ENCODE data around the gene SCAF8.
"Not testable (repeated sequence)": the region's sequence is repeated elsewhere in the genome, so short reads cannot be mapped to it uniquely, and the experiment has no call there.

Gene SCAF8

GRCh38 chr6:154715446-154715845, 17.8 kb upstream of the SCAF8 start:
- Histone ChIP-seq H3K4me3 (ENCODE audit: low read length) (no peak overlapping the region), H3K27me3 (replicated peaks; ENCODE audit: control insufficient read depth, insufficient read depth, low read length) (peaks cover 6% of the 10 kb centered on the region), H3K4me1 (ENCODE audit: control insufficient read depth, insufficient read depth, low read length) (no peaks in the 10 kb centered on the region), H3K36me3 (ENCODE audit: control insufficient read depth, insufficient read depth, low read length, severe bottlenecking) (no peaks in the 10 kb centered on the region), H3K9me3 (ENCODE audit: control insufficient read depth, low read length) (peaks cover 10% of the 10 kb centered on the region), H3K9ac (ENCODE audit: low read length) (no peak overlapping the region)
- no peak for DNase-seq (ENCODE audit: low read depth)

GRCh38 chr6:154716350-154716749, 16.9 kb upstream of the SCAF8 start:
- not testable (repeated sequence) for H3K9ac ChIP-seq (ENCODE audit: low read length); DNase-seq (ENCODE audit: low read depth); H3K27me3 ChIP-seq (replicated peaks; ENCODE audit: control insufficient read depth, insufficient read depth, low read length); H3K4me1 ChIP-seq (ENCODE audit: control insufficient read depth, insufficient read depth, low read length); H3K36me3 ChIP-seq (ENCODE audit: control insufficient read depth, insufficient read depth, low read length, severe bottlenecking); H3K4me3 ChIP-seq (ENCODE audit: low read length)
- H3K9me3 ChIP-seq (ENCODE audit: control insufficient read depth, low read length) = peaks cover 13% of the 10 kb centered on the region

- no peak overlapping the region for H3K9ac ChIP-seq (ENCODE audit: low read length)
- H3K36me3 ChIP-seq (ENCODE audit: control insufficient read depth, insufficient read depth, low read length, severe bottlenecking) = no peaks in the 10 kb centered on the region
- peaks cover 6% of the 10 kb centered on the region for H3K27me3 ChIP-seq (replicated peaks; ENCODE audit: control insufficient read depth, insufficient read depth, low read length)
- no peak for DNase-seq (ENCODE audit: low read depth)
- peaks cover 13% of the 10 kb centered on the region for H3K9me3 ChIP-seq (ENCODE audit: control insufficient read depth, low read length)
- no peak overlapping the region for H3K4me3 ChIP-seq (ENCODE audit: low read length)
- H3K4me1 ChIP-seq (ENCODE audit: control insufficient read depth, insufficient read depth, low read length) = no peaks in the 10 kb centered on the region
These were observed 13.8 kb upstream of the SCAF8 start for GRCh38 chr6:154719433-154719832.

GRCh38 chr6:154719854-154720253, 13.4 kb upstream of the SCAF8 start:
- no peaks in the 10 kb centered on the region for H3K4me1 ChIP-seq (ENCODE audit: control insufficient read depth, insufficient read depth, low read length)
- H3K9me3 ChIP-seq (ENCODE audit: control insufficient read depth, low read length) = peaks cover 13% of the 10 kb centered on the region
- no peak overlapping the region for H3K9ac ChIP-seq (ENCODE audit: low read length)
- no peak for DNase-seq (ENCODE audit: low read depth)
- no peak overlapping the region for H3K4me3 ChIP-seq (ENCODE audit: low read length)
- H3K36me3 ChIP-seq (ENCODE audit: control insufficient read depth, insufficient read depth, low read length, severe bottlenecking) = no peaks in the 10 kb centered on the region
- H3K27me3 ChIP-seq (replicated peaks; ENCODE audit: control insufficient read depth, insufficient read depth, low read length) = peaks cover 6% of the 10 kb centered on the region

GRCh38 chr6:154721460-154721859, 11.8 kb upstream of the SCAF8 start:
- Histone ChIP-seq H3K9ac (ENCODE audit: low read length) (no peak overlapping the region), H3K27me3 (replicated peaks; ENCODE audit: control insufficient read depth, insufficient read depth, low read length) (peaks cover 6% of the 10 kb centered on the region), H3K9me3 (ENCODE audit: control insufficient read depth, low read length) (peaks cover 13% of the 10 kb centered on the region), H3K4me1 (ENCODE audit: control insufficient read depth, insufficient read depth, low read length) (no peaks in the 10 kb centered on the region), H3K36me3 (ENCODE audit: control insufficient read depth, insufficient read depth, low read length, severe bottlenecking) (no peaks in the 10 kb centered on the region), H3K4me3 (ENCODE audit: low read length) (no peak overlapping the region)
- DNase-seq (ENCODE audit: low read depth) = peak; percentile 67

GRCh38 chr6:154726887-154727286, 6.3 kb upstream of the SCAF8 start:
- Histone ChIP-seq H3K4me3 (ENCODE audit: low read length) (no peak overlapping the region), H3K4me1 (ENCODE audit: control insufficient read depth, insufficient read depth, low read length) (peaks cover under 1% of the 10 kb centered on the region), H3K36me3 (ENCODE audit: control insufficient read depth, insufficient read depth, low read length, severe bottlenecking) (no peaks in the 10 kb centered on the region), H3K9ac (ENCODE audit: low read length) (no peak overlapping the region), H3K27me3 (replicated peaks; ENCODE audit: control insufficient read depth, insufficient read depth, low read length) (no peaks in the 10 kb centered on the region), H3K9me3 (ENCODE audit: control insufficient read depth, low read length) (no peaks in the 10 kb centered on the region)
- no peak for DNase-seq (ENCODE audit: low read depth)

GRCh38 chr6:154731296-154732218, 1.7 kb upstream of the SCAF8 start:
- Histone ChIP-seq H3K4me3 (ENCODE audit: low read length) (no peak overlapping the region), H3K4me1 (ENCODE audit: control insufficient read depth, insufficient read depth, low read length) (peaks cover 18% of the 10 kb centered on the region), H3K27me3 (replicated peaks; ENCODE audit: control insufficient read depth, insufficient read depth, low read length) (no peaks in the 10 kb centered on the region), H3K9ac (ENCODE audit: low read length) (peak overlapping the region; percentile 98), H3K36me3 (ENCODE audit: control insufficient read depth, insufficient read depth, low read length, severe bottlenecking) (no peaks in the 10 kb centered on the region), H3K9me3 (ENCODE audit: control insufficient read depth, low read length) (no peaks in the 10 kb centered on the region)
- no peak for DNase-seq (ENCODE audit: low read depth)

- no peak for DNase-seq (ENCODE audit: low read depth)
- Histone ChIP-seq H3K4me1 (ENCODE audit: control insufficient read depth, insufficient read depth, low read length) (peaks cover 24% of the 10 kb centered on the region), H3K4me3 (ENCODE audit: low read length) (peak overlapping the region; percentile 98), H3K36me3 (ENCODE audit: control insufficient read depth, insufficient read depth, low read length, severe bottlenecking) (no peaks in the 10 kb centered on the region), H3K9me3 (ENCODE audit: control insufficient read depth, low read length) (no peaks in the 10 kb centered on the region), H3K27me3 (replicated peaks; ENCODE audit: control insufficient read depth, insufficient read depth, low read length) (no peaks in the 10 kb centered on the region), H3K9ac (ENCODE audit: low read length) (peak overlapping the region; percentile 98)
These were observed 556 bp upstream of the SCAF8 start for GRCh38 chr6:154732538-154733182.

- peak overlapping the region; percentile 98 for H3K4me3 ChIP-seq (ENCODE audit: low read length)
- peaks cover 31% of the 10 kb centered on the region for H3K4me1 ChIP-seq (ENCODE audit: control insufficient read depth, insufficient read depth, low read length)
- peak overlapping the region; percentile 98 for H3K9ac ChIP-seq (ENCODE audit: low read length)
- H3K27me3 ChIP-seq (replicated peaks; ENCODE audit: control insufficient read depth, insufficient read depth, low read length) = no peaks in the 10 kb centered on the region
- H3K9me3 ChIP-seq (ENCODE audit: control insufficient read depth, low read length) = no peaks in the 10 kb centered on the region
- no peaks in the 10 kb centered on the region for H3K36me3 ChIP-seq (ENCODE audit: control insufficient read depth, insufficient read depth, low read length, severe bottlenecking)
- peak; percentile 98 for DNase-seq (ENCODE audit: low read depth)
These were observed 588 bp downstream of the SCAF8 start for GRCh38 chr6:154733626-154734382.

- Histone ChIP-seq H3K36me3 (ENCODE audit: control insufficient read depth, insufficient read depth, low read length, severe bottlenecking) (peaks cover 2% of the 10 kb centered on the region), H3K27me3 (replicated peaks; ENCODE audit: control insufficient read depth, insufficient read depth, low read length) (no peaks in the 10 kb centered on the region), H3K9ac (ENCODE audit: low read length) (no peak overlapping the region), H3K9me3 (ENCODE audit: control insufficient read depth, low read length) (no peaks in the 10 kb centered on the region), H3K4me3 (ENCODE audit: low read length) (no peak overlapping the region), H3K4me1 (ENCODE audit: control insufficient read depth, insufficient read depth, low read length) (peaks cover 41% of the 10 kb centered on the region)
- DNase-seq (ENCODE audit: low read depth) = no peak
These were observed 3.5 kb downstream of the SCAF8 start for GRCh38 chr6:154736618-154737259.

- H3K27me3 ChIP-seq (replicated peaks; ENCODE audit: control insufficient read depth, insufficient read depth, low read length) = no peaks in the 10 kb centered on the region
- no peaks in the 10 kb centered on the region for H3K9me3 ChIP-seq (ENCODE audit: control insufficient read depth, low read length)
These were observed 4.2 kb downstream of the SCAF8 start for GRCh38 chr6:154737424-154737823.

More at GRCh38 chr6:154737424-154737823, 4.2 kb downstream of the SCAF8 start:
- Histone ChIP-seq H3K36me3 (ENCODE audit: control insufficient read depth, insufficient read depth, low read length, severe bottlenecking) (peaks cover 7% of the 10 kb centered on the region), H3K4me1 (ENCODE audit: control insufficient read depth, insufficient read depth, low read length) (peaks cover 36% of the 10 kb centered on the region), H3K4me3 (ENCODE audit: low read length) (no peak overlapping the region), H3K9ac (ENCODE audit: low read length) (no peak overlapping the region)
- no peak for DNase-seq (ENCODE audit: low read depth)
